Spleen (tissue), 7 donors: ENCODE measurements around the gene CAPZA2.

Experiments used
- CTCF ChIP-seq, 11 experiments: fragments of 200-600 bp in 7 of 11; fragments of 450-650 bp in 4 of 11; sonication (generic) in 4 of 11; IDR thresholded peaks in 8 of 11; conservative IDR thresholded peaks in 3 of 11; 1 replicate in 7 of 11; 2 replicates in 4 of 11; pipeline versions ENCODE4 v1.4.0 to v1.8.0; 2016 to 2021; ENCODE audit warnings: antibody characterized with exemption in 11 of 11, inconsistent platforms in 4 of 11, mild to moderate bottlenecking in 1 of 11
- POLR2A ChIP-seq, 3 donors: fragments of 450-650 bp; IDR thresholded peaks; one replicate each; pipeline ENCODE4 v1.5.1; 2017; ENCODE audit warnings: antibody characterized with exemption in 3 of 3, mild to moderate bottlenecking in 1 of 3
- donor health status: DM: no; HTN: no; CAD: no; lungs with moderate emphysema.
- donor health status: DM: no; HTN: no; CAD: no.
- donor health status: DM: no; HTN: no; CAD: no.

- TF ChIP-seq POLR2A (IDR thresholded peaks at IDR 0.05) (no peak), CTCF (IDR thresholded peaks at IDR 0.05 in 8 of 11, conservative IDR thresholded peaks at IDR 0.05 in 3 of 11) (no peak)
Measured at GRCh38 chr7:116851671-116852070, 10.7 kb upstream of the CAPZA2 start.
